Mesendoderm (in vitro differentiated cells): Measurements from ENCODE around the gene AGO4.

Experiments
- DNase-seq: peaks from one replicate; pipeline ENCODE4 v3.0.0; 2013
- H2AK5ac ChIP-seq: 2 replicates; pipeline ENCODE4 v1.6.1; 2013; ENCODE audit warnings: low read length, inconsistent platforms
- H2BK120ac ChIP-seq: 2 replicates; pipeline ENCODE4 v1.6.1; 2013; ENCODE audit warnings: low read depth, mild to moderate bottlenecking, low read length, moderate library complexity, mixed read lengths
- H2BK15ac ChIP-seq: replicated peaks from 2 replicates; pipeline ENCODE4 v1.6.1; 2013; ENCODE audit warnings: low read depth, mild to moderate bottlenecking, moderate library complexity
- H2BK5ac ChIP-seq: 2 replicates; pipeline ENCODE4 v1.6.1; 2013; ENCODE audit warnings: low read length, inconsistent platforms
- H3K18ac ChIP-seq: 2 replicates; pipeline ENCODE4 v1.6.1; 2013; ENCODE audit warnings: mild to moderate bottlenecking, low read length, mixed read lengths
- H3K23ac ChIP-seq: one replicate; pipeline ENCODE4 v1.6.1; 2013; ENCODE audit warnings: low read length
- H3K27ac ChIP-seq: 2 replicates; pipeline ENCODE4 v1.5.1; 2013; ENCODE audit warnings: low read depth, mild to moderate bottlenecking, inconsistent platforms, low read length, moderate library complexity
- H3K27me3 ChIP-seq: 2 replicates; pipeline ENCODE4 v1.6.1; 2013; ENCODE audit warnings: low read length, control low read depth, mild to moderate bottlenecking, inconsistent platforms; ENCODE audit not compliant: insufficient read depth, poor library complexity
- H3K36me3 ChIP-seq: 2 replicates; pipeline ENCODE4 v1.6.1; 2013; ENCODE audit warnings: low read length, inconsistent platforms; ENCODE audit not compliant: control insufficient read depth, insufficient read depth
- H3K4ac ChIP-seq: one replicate; pipeline ENCODE4 v1.6.1; 2013; ENCODE audit warnings: low read depth, mild to moderate bottlenecking, low read length, moderate library complexity
- H3K4me1 ChIP-seq: 2 replicates; pipeline ENCODE4 v1.6.1; 2013; ENCODE audit warnings: low read depth, low read length, inconsistent platforms; ENCODE audit not compliant: control insufficient read depth
- H3K4me2 ChIP-seq: 2 replicates; pipeline ENCODE4 v1.6.1; 2013; ENCODE audit warnings: low read length
- H3K4me3 ChIP-seq: 2 replicates; pipeline ENCODE4 v1.5.1; 2013; ENCODE audit warnings: mild to moderate bottlenecking, low read length
- H3K56ac ChIP-seq: one replicate; pipeline ENCODE4 v1.6.1; 2013; ENCODE audit warnings: low read length
- H3K79me1 ChIP-seq: 2 replicates; pipeline ENCODE4 v1.6.1; 2013; ENCODE audit warnings: low read length, inconsistent platforms
- H3K79me2 ChIP-seq: 2 replicates; pipeline ENCODE4 v1.6.1; 2013; ENCODE audit warnings: mild to moderate bottlenecking, low read length; ENCODE audit not compliant: control insufficient read depth, insufficient read depth
- H3K9ac ChIP-seq: 2 replicates; pipeline ENCODE4 v1.6.1; 2013; ENCODE audit warnings: low read length, inconsistent platforms
- H4K5ac ChIP-seq: one replicate; pipeline ENCODE4 v1.6.1; 2013; ENCODE audit warnings: low read length
- H4K8ac ChIP-seq: one replicate; pipeline ENCODE4 v1.6.1; 2013; ENCODE audit warnings: low read depth, mild to moderate bottlenecking, control low read depth, low read length, moderate library complexity
- WGBS: extraction: QIAGEN DNeasy Blood & Tissue Kit; methylation state at CpG from one replicate; pipeline ENCODE4 v1.1.7; 2013; ENCODE audit warnings: low lambda C conversion rate, missing lambda C conversion rate; ENCODE audit not compliant: insufficient coverage; ENCODE audit errors: extremely low coverage; 5-methylcytosine and 5-hydroxymethylcytosine counted together

AGO4 gene

GRCh38 chr1:35844826-35845225, 37.0 kb downstream of the AGO4 start:
- DNase-seq, result no peak
- H3K18ac ChIP-seq, result no peak overlapping the region
- H2BK120ac ChIP-seq, result no peak overlapping the region
- no peaks in the 10 kb centered on the region for H3K79me2 ChIP-seq
- no peak overlapping the region for H4K5ac ChIP-seq
- H3K79me1 ChIP-seq, result no peaks in the 10 kb centered on the region
- no peak overlapping the region for H3K4me3 ChIP-seq
- H2BK15ac ChIP-seq, result no peak overlapping the region
- no peak overlapping the region for H2AK5ac ChIP-seq
- H3K56ac ChIP-seq, result no peak overlapping the region
- H3K23ac ChIP-seq, result no peak overlapping the region
- no peak overlapping the region for H3K27ac ChIP-seq
- no peak overlapping the region for H2BK5ac ChIP-seq
- H3K9ac ChIP-seq, result no peak overlapping the region
- H3K4me1 ChIP-seq, result no peaks in the 10 kb centered on the region
- H4K8ac ChIP-seq, result no peak overlapping the region
- WGBS, result 100% methylated on average over 1 of the region's 1 CpG
- no peaks in the 10 kb centered on the region for H3K27me3 ChIP-seq
- H3K36me3 ChIP-seq, result peaks cover 3% of the 10 kb centered on the region
- H3K4ac ChIP-seq, result no peak overlapping the region
- H3K4me2 ChIP-seq, result no peak overlapping the region

GRCh38 chr1:35845766-35846165, 38.0 kb downstream of the AGO4 start:
- Histone ChIP-seq H4K5ac (no peak overlapping the region), H2BK5ac (no peak overlapping the region), H3K27me3 (no peaks in the 10 kb centered on the region), H3K4me1 (no peaks in the 10 kb centered on the region), H3K56ac (no peak overlapping the region), H3K4me2 (no peak overlapping the region), H3K36me3 (peaks cover 3% of the 10 kb centered on the region), H3K23ac (no peak overlapping the region), H3K79me1 (no peaks in the 10 kb centered on the region), H3K9ac (no peak overlapping the region), H3K27ac (no peak overlapping the region), H3K4me3 (no peak overlapping the region), H3K79me2 (no peaks in the 10 kb centered on the region), H3K18ac (no peak overlapping the region), H2BK15ac (no peak overlapping the region), H2AK5ac (no peak overlapping the region), H2BK120ac (no peak overlapping the region), H4K8ac (no peak overlapping the region), H3K4ac (no peak overlapping the region)
- no peak for DNase-seq
- no CpG with 5 or more reads among the region's 1 CpG for WGBS

- WGBS, result no CpG with 5 or more reads among the region's 1 CpG
- Histone ChIP-seq H4K5ac (no peak overlapping the region), H3K27me3 (no peaks in the 10 kb centered on the region), H3K4me3 (no peak overlapping the region), H3K4me1 (no peaks in the 10 kb centered on the region), H4K8ac (no peak overlapping the region), H2BK5ac (no peak overlapping the region), H3K27ac (no peak overlapping the region), H3K56ac (no peak overlapping the region), H3K9ac (no peak overlapping the region), H3K23ac (no peak overlapping the region), H3K36me3 (peaks cover 2% of the 10 kb centered on the region), H2BK120ac (no peak overlapping the region), H2AK5ac (no peak overlapping the region), H3K4ac (no peak overlapping the region), H2BK15ac (no peak overlapping the region), H3K18ac (no peak overlapping the region), H3K4me2 (no peak overlapping the region), H3K79me1 (no peaks in the 10 kb centered on the region), H3K79me2 (no peaks in the 10 kb centered on the region)
- DNase-seq, result no peak
Measured at GRCh38 chr1:35847935-35848565, 40.2 kb downstream of the AGO4 start.

- Histone ChIP-seq H3K79me1 (no peaks in the 10 kb centered on the region), H2AK5ac (no peak overlapping the region), H3K79me2 (no peaks in the 10 kb centered on the region), H3K9ac (no peak overlapping the region), H3K4me3 (no peak overlapping the region), H3K4ac (no peak overlapping the region), H2BK15ac (no peak overlapping the region), H3K56ac (no peak overlapping the region), H3K4me1 (no peaks in the 10 kb centered on the region), H2BK5ac (no peak overlapping the region), H4K8ac (no peak overlapping the region), H3K4me2 (no peak overlapping the region), H3K36me3 (peaks cover 2% of the 10 kb centered on the region), H3K18ac (no peak overlapping the region), H3K27ac (no peak overlapping the region), H3K23ac (no peak overlapping the region), H3K27me3 (no peaks in the 10 kb centered on the region), H4K5ac (no peak overlapping the region), H2BK120ac (no peak overlapping the region)
- DNase-seq, result peak; percentile 89
- WGBS, result no CpG with 5 or more reads among the region's 2 CpGs
Measured at GRCh38 chr1:35850051-35850450, 42.2 kb downstream of the AGO4 start.

- H2AK5ac ChIP-seq, result no peak overlapping the region
- no peak overlapping the region for H3K27ac ChIP-seq
- no peak overlapping the region for H2BK15ac ChIP-seq
- H3K4me3 ChIP-seq, result no peak overlapping the region
- H4K5ac ChIP-seq, result no peak overlapping the region
- H3K4me1 ChIP-seq, result no peaks in the 10 kb centered on the region
- no peak for DNase-seq
- no peak overlapping the region for H2BK120ac ChIP-seq
- H3K23ac ChIP-seq, result no peak overlapping the region
- no peak overlapping the region for H2BK5ac ChIP-seq
- no peaks in the 10 kb centered on the region for H3K36me3 ChIP-seq
- no peak overlapping the region for H4K8ac ChIP-seq
- no peaks in the 10 kb centered on the region for H3K79me2 ChIP-seq
- H3K79me1 ChIP-seq, result no peaks in the 10 kb centered on the region
- H3K27me3 ChIP-seq, result no peaks in the 10 kb centered on the region
- no peak overlapping the region for H3K4ac ChIP-seq
- H3K9ac ChIP-seq, result no peak overlapping the region
- H3K56ac ChIP-seq, result no peak overlapping the region
- WGBS, result no CpG with 5 or more reads among the region's 5 CpGs
- no peak overlapping the region for H3K18ac ChIP-seq
- no peak overlapping the region for H3K4me2 ChIP-seq
Measured at GRCh38 chr1:35850716-35851115, 42.9 kb downstream of the AGO4 start.
